Testis (tissue), 2 donors: ENCODE data around the gene NAPG.

ENCODE experiments used
- POLR2A ChIP-seq: fragments of 450-650 bp; IDR thresholded peaks from one replicate; pipeline ENCODE4 v1.6.1; 2017; ENCODE audit warnings: antibody characterized with exemption, mild to moderate bottlenecking, moderate library complexity
- TF ChIP-seq, protein P1 (sequence below), 3 experiments: fragments of 450-650 bp in 2 of 3; fragments of 200-600 bp in 1 of 3; sonication (generic) in 1 of 3; IDR thresholded peaks; one replicate each; pipeline ENCODE4 v1.5.1; 2016 to 2019; ENCODE audit warnings: antibody characterized with exemption in 3 of 3, mild to moderate bottlenecking in 2 of 3, moderate library complexity in 1 of 3

- TF ChIP-seq, protein P1, sequence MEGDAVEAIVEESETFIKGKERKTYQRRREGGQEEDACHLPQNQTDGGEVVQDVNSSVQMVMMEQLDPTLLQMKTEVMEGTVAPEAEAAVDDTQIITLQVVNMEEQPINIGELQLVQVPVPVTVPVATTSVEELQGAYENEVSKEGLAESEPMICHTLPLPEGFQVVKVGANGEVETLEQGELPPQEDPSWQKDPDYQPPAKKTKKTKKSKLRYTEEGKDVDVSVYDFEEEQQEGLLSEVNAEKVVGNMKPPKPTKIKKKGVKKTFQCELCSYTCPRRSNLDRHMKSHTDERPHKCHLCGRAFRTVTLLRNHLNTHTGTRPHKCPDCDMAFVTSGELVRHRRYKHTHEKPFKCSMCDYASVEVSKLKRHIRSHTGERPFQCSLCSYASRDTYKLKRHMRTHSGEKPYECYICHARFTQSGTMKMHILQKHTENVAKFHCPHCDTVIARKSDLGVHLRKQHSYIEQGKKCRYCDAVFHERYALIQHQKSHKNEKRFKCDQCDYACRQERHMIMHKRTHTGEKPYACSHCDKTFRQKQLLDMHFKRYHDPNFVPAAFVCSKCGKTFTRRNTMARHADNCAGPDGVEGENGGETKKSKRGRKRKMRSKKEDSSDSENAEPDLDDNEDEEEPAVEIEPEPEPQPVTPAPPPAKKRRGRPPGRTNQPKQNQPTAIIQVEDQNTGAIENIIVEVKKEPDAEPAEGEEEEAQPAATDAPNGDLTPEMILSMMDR (IDR thresholded peaks at IDR 0.05): no peak
- TF ChIP-seq POLR2A: no peak
Measured at GRCh38 chr18:10477863-10478260, 48.0 kb upstream of the NAPG start.
